ENCODE data around the gene RAB40C. TPM values are rescaled to one million over a fixed set of nuclear protein-coding genes. Genes with fewer than 3 reads are reported as not detected.

Gene RAB40C
- total RNA-seq, 1 experiment from 2014 or later: 19.1 TPM

DNA sequence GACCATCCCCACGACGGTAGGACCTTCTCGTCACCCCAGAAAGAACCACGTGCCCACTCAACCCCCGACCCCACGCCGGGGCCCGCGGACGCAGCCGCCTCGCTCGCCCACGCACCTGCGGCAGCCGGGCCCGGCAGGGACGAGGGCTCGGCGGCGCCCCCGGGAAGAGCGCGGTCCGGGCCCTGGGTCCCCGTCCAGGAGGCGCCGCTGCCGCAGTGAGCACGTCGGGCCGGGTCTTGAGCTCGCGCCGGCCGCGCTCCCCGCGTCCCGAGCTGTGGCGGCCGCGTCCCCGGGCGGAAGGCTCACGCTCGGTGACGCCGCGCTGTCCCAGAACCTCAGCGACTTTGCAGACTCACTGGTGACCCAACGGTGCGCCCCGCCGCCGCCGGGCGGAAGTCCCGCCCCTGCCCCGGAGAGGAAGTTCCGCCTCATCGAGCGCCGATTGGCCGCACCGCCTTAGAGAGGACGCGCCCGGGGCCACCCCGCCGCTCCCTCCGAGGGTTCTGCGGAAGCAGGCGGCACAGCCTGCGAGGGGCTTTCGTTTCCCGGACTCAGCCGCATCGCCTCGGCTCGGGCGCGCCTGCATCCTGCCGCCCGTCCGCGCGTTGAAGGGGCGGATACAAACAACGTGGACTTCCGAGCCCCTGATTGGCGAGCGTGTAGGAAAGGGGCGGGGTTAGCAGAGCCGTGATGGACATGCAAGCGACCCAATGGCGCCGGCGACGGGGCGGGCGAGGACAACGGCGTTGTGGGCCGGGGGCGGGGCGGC lies 793 bp upstream of the RAB40C start:
- H3K4me3 Mint-ChIP-seq (ENCODE audit: unreplicated experiment): peak overlapping the region; percentile 75
- POLR2A ChIA-PET: no interaction called here
- H3K27ac Mint-ChIP-seq (ENCODE audit: unreplicated experiment): peak overlapping the region; percentile 95
- Histone ChIP-seq H3K4me1 (peaks cover 28% of the 10 kb centered on the region), H3K36me3 (ENCODE audit: control insufficient read depth, insufficient read depth, low read length) (no peaks in the 10 kb centered on the region; the same call in 1 of the 2 replicates), H3K4me3 (ENCODE audit: low read depth, low read length) (peak overlapping the region; percentile 77), H3K27me3 (replicated peaks; ENCODE audit: control insufficient read depth, insufficient read depth, low read length) (no peaks in the 10 kb centered on the region), H3K9me3 (no peaks in the 10 kb centered on the region)
- no TSS peak for BruUV-seq (replicated peaks)
- peak; percentile 95 to 96 for DNase-seq
- no peaks in the 10 kb centered on the region for H3K9me3 Mint-ChIP-seq (ENCODE audit: unreplicated experiment)
- no peaks in the 10 kb centered on the region for H3K27me3 Mint-ChIP-seq (ENCODE audit: insufficient read depth, unreplicated experiment)
- peaks cover 44% of the 10 kb centered on the region for H3K36me3 Mint-ChIP-seq (ENCODE audit: insufficient read depth, unreplicated experiment)
- no peak for TF ChIP-seq CTCF (IDR thresholded peaks at IDR 0.05; ENCODE audit: insufficient read depth in 1 of 2, low read depth in 1 of 2, low read length in 1 of 2, severe bottlenecking in 1 of 2, unreplicated experiment in 1 of 2)
- CTCF ChIA-PET: no interaction called here
- intact Hi-C loops (cut with micrococcal nuclease; ENCODE audit: unreplicated experiment): loop anchor here (2.0 to 5.0 kb wide), 2 partner anchors 48 to 62 kb away; partner anchors contain the start of genes CAPN15 and METTL26
- peaks cover 25% of the 10 kb centered on the region for H3K4me1 Mint-ChIP-seq (ENCODE audit: low read depth, unreplicated experiment)

DNA sequence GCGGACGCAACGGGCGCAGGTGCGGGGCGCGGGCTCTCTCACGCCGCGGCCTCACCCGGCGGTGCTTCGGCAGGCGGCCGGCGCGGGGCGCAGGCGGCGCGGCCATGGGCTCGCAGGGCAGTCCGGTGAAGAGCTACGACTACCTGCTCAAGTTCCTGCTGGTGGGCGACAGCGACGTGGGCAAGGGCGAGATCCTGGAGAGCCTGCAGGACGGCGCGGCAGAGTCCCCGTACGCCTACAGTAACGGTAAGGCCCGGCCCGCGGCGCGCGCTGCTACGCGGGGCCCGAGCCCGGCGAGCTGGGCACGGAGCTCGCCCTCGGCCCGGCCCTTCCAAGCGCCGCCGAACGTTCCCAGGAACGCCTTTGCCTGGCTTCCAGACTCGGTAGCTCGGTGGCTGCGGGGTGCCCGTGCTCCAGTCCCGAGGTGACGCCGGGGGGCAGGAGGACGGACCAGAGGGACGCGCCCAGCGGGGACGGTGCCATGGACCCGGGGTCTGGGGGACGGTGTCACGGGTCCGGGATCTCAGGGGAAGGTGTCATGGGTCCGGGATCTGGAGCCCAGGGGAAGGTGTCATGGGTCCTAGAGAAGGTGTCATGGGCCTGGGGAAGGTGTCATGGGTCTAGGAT lies 435 bp downstream of the RAB40C start:
- Mint-ChIP-seq H3K4me1 (ENCODE audit: low read depth, unreplicated experiment) (peaks cover 25% of the 10 kb centered on the region), H3K27me3 (ENCODE audit: insufficient read depth, unreplicated experiment) (no peaks in the 10 kb centered on the region), H3K4me3 (ENCODE audit: unreplicated experiment) (peak overlapping the region; percentile 75), H3K36me3 (ENCODE audit: insufficient read depth, unreplicated experiment) (peaks cover 42% of the 10 kb centered on the region), H3K9me3 (ENCODE audit: unreplicated experiment) (no peaks in the 10 kb centered on the region), H3K27ac (ENCODE audit: unreplicated experiment) (peak overlapping the region; percentile 95)
- H3K4me1 ChIP-seq: peaks cover 32% of the 10 kb centered on the region
- no peak for DNase-seq
- ChIA-PET CTCF (interaction anchor here (0.8 kb wide), 1 partner anchor 46 kb away, joined by 4 read pairs; no protein-coding TSS in a partner anchor), POLR2A (interaction anchor here (0.6 to 1.2 kb wide), 2 partner anchors 355 to 1565 kb away, joined by 5 to 6 read pairs; partner anchors contain the start of gene TRAF7)
- intact Hi-C loops (cut with micrococcal nuclease; ENCODE audit: unreplicated experiment): no loop called here
- no peak for TF ChIP-seq CTCF (IDR thresholded peaks at IDR 0.05; ENCODE audit: insufficient read depth in 1 of 2, low read depth in 1 of 2, low read length in 1 of 2, severe bottlenecking in 1 of 2, unreplicated experiment in 1 of 2)
- no peaks in the 10 kb centered on the region for H3K9me3 ChIP-seq
- BruUV-seq (replicated peaks): no TSS peak
- no peaks in the 10 kb centered on the region for H3K27me3 ChIP-seq (replicated peaks; ENCODE audit: control insufficient read depth, insufficient read depth, low read length)
- H3K4me3 ChIP-seq (ENCODE audit: low read depth, low read length): peak overlapping the region; percentile 62
- no peaks in the 10 kb centered on the region; the same call in 1 of the 2 replicates for H3K36me3 ChIP-seq (ENCODE audit: control insufficient read depth, insufficient read depth, low read length)

DNA sequence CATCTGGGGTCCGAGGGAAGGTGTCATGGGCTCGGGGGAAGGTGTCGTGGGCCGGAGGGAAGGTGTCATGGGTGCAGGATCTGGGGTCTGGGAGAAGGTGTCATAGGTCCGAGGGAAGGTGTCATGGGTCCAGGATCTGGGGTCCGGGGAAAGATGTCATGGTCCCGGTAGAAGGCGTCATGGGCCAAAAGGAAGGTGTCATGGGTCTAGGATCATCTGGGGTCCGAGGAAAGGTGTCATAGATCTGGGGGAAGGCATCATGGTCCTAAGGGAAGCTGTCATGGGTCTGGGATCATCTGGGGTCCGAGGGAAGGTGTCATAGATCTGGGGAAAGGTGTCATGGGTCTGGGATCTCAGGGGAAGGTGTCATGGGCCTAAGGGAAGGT lies 942 bp downstream of the RAB40C start:
- Mint-ChIP-seq H3K27me3 (ENCODE audit: insufficient read depth, unreplicated experiment) (no peaks in the 10 kb centered on the region), H3K4me3 (ENCODE audit: unreplicated experiment) (peak overlapping the region; percentile 75), H3K27ac (ENCODE audit: unreplicated experiment) (peak overlapping the region; percentile 37), H3K9me3 (ENCODE audit: unreplicated experiment) (no peaks in the 10 kb centered on the region), H3K4me1 (ENCODE audit: low read depth, unreplicated experiment) (peaks cover 25% of the 10 kb centered on the region), H3K36me3 (ENCODE audit: insufficient read depth, unreplicated experiment) (peaks cover 37% of the 10 kb centered on the region)
- intact Hi-C loops (cut with micrococcal nuclease; ENCODE audit: unreplicated experiment): no loop called here
- Histone ChIP-seq H3K36me3 (ENCODE audit: control insufficient read depth, insufficient read depth, low read length) (no peaks in the 10 kb centered on the region; the same call in 1 of the 2 replicates), H3K4me1 (peaks cover 32% of the 10 kb centered on the region), H3K4me3 (ENCODE audit: low read depth, low read length) (peak overlapping the region; percentile 62), H3K27me3 (replicated peaks; ENCODE audit: control insufficient read depth, insufficient read depth, low read length) (no peaks in the 10 kb centered on the region), H3K9me3 (no peaks in the 10 kb centered on the region)
- no TSS peak for BruUV-seq (replicated peaks)
- ChIA-PET POLR2A (interaction anchor here (0.6 to 1.2 kb wide), 2 partner anchors 356 to 1565 kb away, joined by 5 to 6 read pairs; partner anchors contain the start of gene TRAF7), CTCF (interaction anchor here (0.8 kb wide), 1 partner anchor 46 kb away, joined by 4 read pairs; no protein-coding TSS in a partner anchor)
- no peak for TF ChIP-seq CTCF (IDR thresholded peaks at IDR 0.05; ENCODE audit: insufficient read depth in 1 of 2, low read depth in 1 of 2, low read length in 1 of 2, severe bottlenecking in 1 of 2, unreplicated experiment in 1 of 2)
- DNase-seq: no peak

Measured in Caco-2 (cell line).